Measurements from ENCODE around the gene DNAH11. TPM values are rescaled to one million over a fixed set of nuclear protein-coding genes. Genes with fewer than 3 reads are reported as not detected.
A peak's percentile ranks its signal among the peaks of the same experiment; 100 is the strongest.

DNAH11 gene
- total RNA-seq, 8 experiments from 2014 or later = 1.3 to 18.1 (median 2.4) TPM

DNA sequence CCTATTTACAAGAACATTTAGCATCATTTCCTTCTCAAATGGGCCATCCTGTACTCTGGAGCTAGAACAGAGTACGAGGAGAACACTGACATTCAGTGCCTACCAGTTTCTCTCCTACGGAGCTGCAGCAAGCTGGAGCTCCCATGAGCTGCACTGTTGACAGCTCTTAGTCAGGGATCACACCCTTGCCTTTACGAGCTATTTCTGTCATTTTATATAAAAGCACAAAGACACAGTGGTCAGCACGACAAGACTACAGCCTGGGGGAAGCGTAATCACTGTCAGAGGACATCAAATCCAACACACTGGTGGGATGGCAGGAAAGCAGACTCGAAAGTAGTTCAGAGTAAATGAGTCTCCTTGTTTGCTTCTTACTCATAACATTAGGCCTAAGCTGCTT lies 400.1 kb downstream of the DNAH11 start:
- H3K27ac ChIP-seq = no peak overlapping the region
- H3K4me3 ChIP-seq = peak overlapping the region in 1 of 5 donors; percentile 4
- H3K4me1 ChIP-seq (replicated peaks in 1 of 2) = peaks cover 8 to 13% of the 10 kb centered on the region in 2 donors
- 10 to 83% (median 45%) methylated on average over 1 to 5 of the region's 6 CpGs; no CpG with 5 or more reads in 2 of the 10 experiments for WGBS, 10 experiments
- in situ Hi-C loops (cut with MboI; ENCODE audit: low pct_unique_long_range_greater_than_20kb in 2 of 9, low sequenced_read_pairs in 9 of 9, unreplicated experiment in 9 of 9) = loop anchor here in 1 of 9 experiments (25.0 kb wide), 1 partner anchor 144 kb away; no protein-coding TSS in a partner anchor
- peak in 5 of 8 experiments; percentile 11 to 38 (median 22) for ATAC-seq (replicated peaks in 6 of 8)

DNA sequence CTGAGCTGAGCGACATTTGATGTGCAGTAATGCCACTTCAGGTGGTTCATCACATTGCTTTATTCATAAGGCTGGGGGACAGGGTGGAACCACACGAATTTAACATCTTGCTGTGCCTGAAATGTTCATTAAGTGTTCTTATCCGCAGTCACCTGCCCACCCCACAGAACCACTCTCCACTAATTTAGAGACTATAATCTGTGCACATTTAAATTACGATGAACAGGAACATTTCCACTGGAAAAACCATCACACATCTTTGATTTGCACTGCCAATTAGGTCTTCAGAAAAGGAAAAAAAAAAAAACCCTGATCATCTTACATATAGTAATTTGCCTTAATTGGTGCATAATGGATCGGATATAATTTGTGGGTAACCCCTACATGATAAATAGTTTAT lies 400.6 kb downstream of the DNAH11 start:
- H3K4me3 ChIP-seq = no peak overlapping the region
- no peak for ATAC-seq (replicated peaks in 6 of 8)
- H3K4me1 ChIP-seq (replicated peaks in 1 of 2) = peaks cover 8 to 13% of the 10 kb centered on the region in 2 donors
- in situ Hi-C loops (cut with MboI; ENCODE audit: low pct_unique_long_range_greater_than_20kb in 2 of 9, low sequenced_read_pairs in 9 of 9, unreplicated experiment in 9 of 9) = loop anchor here in 1 of 9 experiments (25.0 kb wide), 1 partner anchor 144 kb away; no protein-coding TSS in a partner anchor
- WGBS, 10 experiments = 53 to 100% (median 82%) methylated on average over 1 to 5 of the region's 5 CpGs; no CpG with 5 or more reads in 2 of the 10 experiments
- H3K27ac ChIP-seq = no peak overlapping the region

DNA sequence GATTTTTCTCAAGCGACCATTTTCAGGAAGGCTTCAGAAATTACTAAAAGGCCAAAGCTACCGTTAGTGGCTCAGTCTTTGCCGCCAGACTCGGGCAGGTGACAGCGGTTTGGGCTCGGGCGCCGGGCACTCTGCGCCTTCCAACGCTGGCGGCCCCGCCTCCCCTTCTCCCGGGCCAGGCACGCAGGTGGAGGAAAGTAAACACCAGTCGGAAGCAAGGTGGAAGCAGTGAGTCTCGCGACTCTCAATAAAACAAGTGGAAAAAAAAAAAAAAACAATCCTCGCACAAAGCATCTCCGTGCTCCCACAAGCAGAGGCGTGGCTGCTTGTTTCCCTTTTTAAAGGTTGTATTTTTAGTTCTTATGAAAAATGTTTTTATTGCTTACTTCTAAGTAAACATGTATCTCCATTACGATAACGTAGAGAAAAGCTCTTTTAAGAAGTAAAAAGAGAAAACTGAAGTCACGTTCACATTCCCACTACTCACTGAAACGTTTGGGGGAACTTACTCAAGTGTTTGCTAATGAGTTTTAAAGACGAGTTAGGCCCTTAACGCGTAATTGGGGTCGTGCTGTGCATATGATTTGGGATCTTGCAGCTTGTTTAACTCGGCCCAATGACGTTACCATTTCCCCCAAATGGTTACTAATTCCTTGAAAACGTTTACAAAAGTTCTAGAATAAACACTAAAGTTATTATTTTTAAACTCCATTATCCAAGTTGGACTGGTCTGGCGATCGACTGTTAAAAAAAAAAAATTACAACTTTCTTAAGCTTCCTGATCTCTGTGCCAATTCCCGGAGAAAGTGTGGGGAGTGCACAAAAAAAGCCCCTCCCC lies 402.0 kb downstream of the DNAH11 start:
- Histone ChIP-seq H3K4me3 (peak overlapping the region; percentile 53 to 62 (median 61)), H3K4me1 (replicated peaks in 1 of 2) (peaks cover 17 to 22% of the 10 kb centered on the region in 2 donors), H3K27ac (no peak overlapping the region)
- ATAC-seq (replicated peaks in 6 of 8) = peak in 1 of 8 experiments; percentile 13
- in situ Hi-C loops (cut with MboI; ENCODE audit: low pct_unique_long_range_greater_than_20kb in 2 of 9, low sequenced_read_pairs in 9 of 9, unreplicated experiment in 9 of 9) = loop anchor here in 1 of 9 experiments (25.0 kb wide), 1 partner anchor 142 kb away; no protein-coding TSS in a partner anchor
- 0 to 10% (median 2%) methylated on average over 4 to 23 of the region's 34 CpGs; no CpG with 5 or more reads in 1 of the 10 experiments for WGBS, 10 experiments

DNA sequence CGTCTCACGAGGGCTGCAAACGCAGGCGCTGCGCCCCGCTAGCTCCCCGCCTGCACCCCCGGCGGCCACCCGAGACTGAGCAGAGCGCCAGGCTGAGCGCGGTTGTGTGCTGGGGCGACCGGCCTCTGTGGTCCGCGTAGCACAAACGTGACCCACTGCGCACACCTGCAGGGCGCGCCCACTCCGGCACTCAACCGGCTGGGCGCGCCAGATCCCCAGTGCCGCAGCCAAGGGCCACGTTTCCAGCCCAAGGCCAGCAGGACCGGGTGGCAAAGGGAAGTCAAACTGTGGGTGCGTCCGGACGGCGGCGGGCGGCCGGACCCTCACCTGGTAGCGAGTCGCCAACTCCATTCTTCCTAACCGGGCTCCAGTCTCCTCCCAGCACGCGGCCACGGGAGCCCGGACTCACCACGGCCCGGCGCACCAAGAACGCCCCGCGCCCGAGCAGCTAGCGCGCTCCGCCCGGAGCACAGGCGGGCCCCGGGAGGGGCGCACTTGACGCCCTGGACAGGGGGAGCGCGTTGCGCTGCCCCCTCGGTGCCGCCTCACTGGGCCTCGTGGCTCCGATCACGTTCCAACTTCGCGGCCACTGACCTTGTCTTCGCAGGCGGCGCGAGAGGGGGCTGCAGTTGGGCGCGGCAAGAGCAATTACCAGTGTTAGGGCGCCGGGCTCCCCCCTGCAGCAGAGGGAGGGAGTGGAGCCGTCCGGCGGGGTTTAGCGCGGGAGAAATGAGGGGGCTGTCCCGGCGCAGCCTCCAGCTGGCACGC lies 402.8 kb downstream of the DNAH11 start, which contains the start of gene CDCA7L:
Gene CDCA7L, minus strand, starts transcription at position 446 of the 768 bp plus-strand sequence. Its CDS starts 95 bp downstream, at position 351.
- ATAC-seq (replicated peaks in 6 of 8) = peak; percentile 91 to 95 (median 94)
- WGBS, 10 experiments = 0 to 2% (median 0%) methylated on average over 1 to 21 of the region's 83 CpGs; no CpG with 5 or more reads in 1 of the 10 experiments
- in situ Hi-C loops (cut with MboI; ENCODE audit: low pct_unique_long_range_greater_than_20kb in 2 of 9, low sequenced_read_pairs in 9 of 9, unreplicated experiment in 9 of 9) = loop anchor here in 1 of 9 experiments (25.0 kb wide), 1 partner anchor 142 kb away; no protein-coding TSS in a partner anchor
- peak within 1 kb of the TSS in 1 of 2 donors; percentile 84 for H3K27ac ChIP-seq
- peaks cover 17 to 22% of the 10 kb centered on the region in 2 donors for H3K4me1 ChIP-seq (replicated peaks in 1 of 2)
- H3K4me3 ChIP-seq = peak within 1 kb of the TSS; percentile 53 to 62 (median 61)

DNA sequence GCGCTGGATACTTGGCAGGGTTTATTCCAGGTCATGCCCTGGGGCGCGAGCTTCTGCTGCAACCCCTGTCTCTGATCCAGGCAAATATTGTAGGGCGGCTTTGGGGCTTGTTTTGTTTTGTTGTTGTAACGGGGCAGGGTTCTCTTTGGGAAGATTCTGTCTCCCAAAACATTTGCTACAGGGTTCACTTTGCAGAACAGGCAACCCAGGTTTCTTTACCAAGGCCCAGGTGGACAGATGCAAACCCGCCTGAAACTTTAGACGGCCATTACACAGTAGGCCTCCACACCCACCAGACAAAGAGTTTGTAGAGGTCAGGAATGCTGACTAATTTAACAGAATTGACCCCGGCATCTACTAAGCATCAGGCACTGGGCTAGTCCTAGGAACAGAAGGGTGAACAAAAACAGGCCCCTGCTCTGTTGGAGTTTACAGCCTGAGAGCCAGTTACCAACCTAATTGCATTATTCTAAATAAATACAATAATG lies 403.4 kb downstream of the DNAH11 start:
- peaks cover 17 to 22% of the 10 kb centered on the region in 2 donors for H3K4me1 ChIP-seq (replicated peaks in 1 of 2)
- WGBS, 10 experiments = 2 to 100% (median 36%) methylated on average over 1 to 7 of the region's 8 CpGs; no CpG with 5 or more reads in 3 of the 10 experiments
- H3K4me3 ChIP-seq = peak overlapping the region; percentile 53 to 62 (median 61)
- no peak for ATAC-seq (replicated peaks in 6 of 8)
- in situ Hi-C loops (cut with MboI; ENCODE audit: low pct_unique_long_range_greater_than_20kb in 2 of 9, low sequenced_read_pairs in 9 of 9, unreplicated experiment in 9 of 9) = loop anchor here in 1 of 9 experiments (25.0 kb wide), 1 partner anchor 141 kb away; no protein-coding TSS in a partner anchor
- H3K27ac ChIP-seq = no peak overlapping the region

DNA sequence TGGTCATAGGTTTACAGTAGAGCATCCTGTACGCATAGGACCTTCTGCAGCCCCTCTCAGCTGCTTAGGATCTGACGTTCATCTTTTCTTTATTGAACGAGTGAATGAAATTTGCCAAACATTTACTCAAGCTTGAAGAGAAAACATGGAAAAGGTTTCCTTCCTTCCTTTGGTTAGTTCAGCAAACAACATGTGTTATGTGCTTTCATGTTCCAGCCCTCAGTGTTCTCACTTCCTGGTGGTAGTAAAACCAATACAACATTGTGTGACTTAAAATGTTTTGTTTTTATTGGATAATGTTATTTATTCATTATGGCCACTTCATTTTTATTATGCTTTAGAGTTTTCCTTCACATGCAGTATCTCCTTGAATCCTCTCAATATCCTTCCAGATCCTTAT lies 404.2 kb downstream of the DNAH11 start:
- no peak for ATAC-seq (replicated peaks in 6 of 8)
- H3K4me3 ChIP-seq = no peak overlapping the region
- peaks cover 14 to 22% of the 10 kb centered on the region in 2 donors for H3K4me1 ChIP-seq (replicated peaks in 1 of 2)
- no peak overlapping the region for H3K27ac ChIP-seq
- in situ Hi-C loops (cut with MboI; ENCODE audit: low pct_unique_long_range_greater_than_20kb in 2 of 9, low sequenced_read_pairs in 9 of 9, unreplicated experiment in 9 of 9) = loop anchor here in 1 of 9 experiments (25.0 kb wide), 1 partner anchor 140 kb away; no protein-coding TSS in a partner anchor
- WGBS, 10 experiments = 10 to 100% (median 71%) methylated on average over 2 to 3 of the region's 3 CpGs; no CpG with 5 or more reads in 2 of the 10 experiments

DNA sequence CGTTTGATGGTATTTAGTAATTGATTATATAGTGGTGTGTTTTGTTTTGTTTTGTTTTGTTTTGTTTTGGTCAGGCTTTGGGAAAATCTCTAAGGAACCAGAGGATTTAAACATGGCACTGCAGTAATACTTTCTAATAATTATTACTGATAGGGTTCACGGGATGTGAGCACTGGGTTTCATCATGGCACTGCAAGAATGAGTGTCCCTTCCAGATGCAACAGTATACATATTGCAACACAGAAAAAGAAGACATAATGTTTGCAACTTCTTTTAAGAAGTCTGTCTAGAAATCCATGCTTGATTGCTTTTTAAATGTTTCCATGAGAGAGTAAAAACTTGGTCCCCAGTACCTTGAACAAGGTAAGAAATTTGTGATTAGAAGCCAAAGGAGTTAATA lies 405.1 kb downstream of the DNAH11 start:
- H3K4me3 ChIP-seq = no peak overlapping the region
- ATAC-seq (replicated peaks in 6 of 8) = no peak
- H3K4me1 ChIP-seq (replicated peaks in 1 of 2) = peaks cover 9 to 18% of the 10 kb centered on the region in 2 donors
- no peak overlapping the region for H3K27ac ChIP-seq
- in situ Hi-C loops (cut with MboI; ENCODE audit: low pct_unique_long_range_greater_than_20kb in 2 of 9, low sequenced_read_pairs in 9 of 9, unreplicated experiment in 9 of 9) = loop anchor here in 1 of 9 experiments (25.0 kb wide), 1 partner anchor 139 kb away; no protein-coding TSS in a partner anchor
- WGBS, 10 experiments = 0 to 100% (median 86%) methylated on average over 1 to 2 of the region's 2 CpGs; no CpG with 5 or more reads in 1 of the 10 experiments

DNA sequence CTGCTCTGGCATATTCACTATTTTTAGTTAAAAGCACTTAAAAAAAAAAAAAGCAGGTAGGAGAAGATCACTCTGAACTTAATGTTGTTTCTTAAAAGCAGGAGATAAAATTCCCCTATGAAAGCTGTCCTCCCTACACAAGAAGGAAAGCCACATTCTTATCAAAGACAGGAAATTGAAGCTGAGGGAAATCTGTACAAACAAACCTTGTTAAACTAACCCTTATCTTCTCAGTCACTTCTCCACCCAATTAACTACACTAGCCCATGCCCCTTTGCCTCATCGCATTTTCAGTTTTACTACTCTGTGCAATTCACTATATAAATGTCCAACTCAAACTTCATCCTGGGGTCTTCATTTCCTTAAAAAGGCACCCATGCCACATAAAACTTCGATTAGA lies 405.5 kb downstream of the DNAH11 start:
- Histone ChIP-seq H3K27ac (no peak overlapping the region), H3K4me1 (replicated peaks in 1 of 2) (peaks cover 9 to 13% of the 10 kb centered on the region in 2 donors), H3K4me3 (no peak overlapping the region)
- WGBS, 10 experiments = 20 to 75% (median 62%) methylated on average over 1 to 2 of the region's 2 CpGs; no CpG with 5 or more reads in 2 of the 10 experiments
- no peak for ATAC-seq (replicated peaks in 6 of 8)
- in situ Hi-C loops (cut with MboI; ENCODE audit: low pct_unique_long_range_greater_than_20kb in 2 of 9, low sequenced_read_pairs in 9 of 9, unreplicated experiment in 9 of 9) = loop anchor here in 1 of 9 experiments (25.0 kb wide), 1 partner anchor 139 kb away; no protein-coding TSS in a partner anchor

DNA sequence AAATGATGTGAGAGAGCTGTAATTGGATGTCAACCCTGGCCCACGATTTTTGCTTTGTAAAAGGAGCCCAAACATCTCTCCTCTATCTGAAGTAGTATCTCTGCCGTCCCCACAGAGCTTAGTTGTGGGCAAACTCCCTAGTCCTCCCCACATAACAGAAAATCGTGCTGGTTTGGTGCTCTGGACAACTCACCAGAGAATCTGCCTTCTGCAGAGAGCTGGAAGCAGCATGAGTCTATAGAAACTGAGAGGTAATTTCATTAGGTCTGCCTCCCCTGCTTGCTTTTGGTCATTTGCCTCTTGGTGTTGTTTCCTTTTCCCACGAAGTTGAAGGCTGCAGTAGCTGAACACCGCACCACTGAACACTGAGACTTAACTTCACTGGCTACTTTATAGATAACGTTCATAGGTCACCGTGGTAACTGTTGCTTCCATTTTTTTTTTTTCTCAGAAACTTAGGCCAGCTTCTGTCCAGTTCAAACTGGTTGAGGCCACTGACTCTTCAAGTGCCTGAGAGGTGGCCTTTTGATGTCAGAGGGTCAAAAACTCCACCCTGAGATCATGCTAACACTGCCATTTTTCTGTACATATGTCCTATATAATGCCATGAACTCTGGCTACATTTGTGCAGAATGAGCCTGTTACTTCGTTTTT lies 406.2 kb downstream of the DNAH11 start:
- H3K27ac ChIP-seq = no peak overlapping the region
- in situ Hi-C loops (cut with MboI; ENCODE audit: low pct_unique_long_range_greater_than_20kb in 2 of 9, low sequenced_read_pairs in 9 of 9, unreplicated experiment in 9 of 9) = loop anchor here in 1 of 9 experiments (25.0 kb wide), 1 partner anchor 138 kb away; no protein-coding TSS in a partner anchor
- H3K4me1 ChIP-seq (replicated peaks in 1 of 2) = peaks cover 11 to 13% of the 10 kb centered on the region in 2 donors
- no peak for ATAC-seq (replicated peaks in 6 of 8)
- 0 to 72% (median 43%) methylated on average over 1 to 8 of the region's 8 CpGs for WGBS, 10 experiments
- H3K4me3 ChIP-seq = no peak overlapping the region
